ENCODE results near the gene STIMATE.
A peak's percentile ranks its signal among the peaks of the same experiment; 100 is the strongest.

The STIMATE gene

GRCh38 chr3:52897130-52898122, at the start of gene STIMATE:
TSS of gene STIMATE (minus strand) at chr3:52897548. CDS start at chr3:52897450, 98 bp downstream.
- DNase-seq: peak; percentile 28

- DNase-seq: no peak
Observed at GRCh38 chr3:52939600-52939999, 42.3 kb upstream of the STIMATE start.

GRCh38 chr3:52934630-52935530, 37.5 kb upstream of the STIMATE start:
- no peak for DNase-seq

- no peak for DNase-seq
Observed at GRCh38 chr3:52931889-52932288, 34.5 kb upstream of the STIMATE start.

GRCh38 chr3:52931328-52931727, 34.0 kb upstream of the STIMATE start:
- no peak for DNase-seq

- DNase-seq: no peak
Observed at GRCh38 chr3:52930748-52931147, 33.4 kb upstream of the STIMATE start.

- no peak for DNase-seq
Observed at GRCh38 chr3:52926554-52926953, 29.2 kb upstream of the STIMATE start.

- no peak for DNase-seq
Observed at GRCh38 chr3:52925405-52926313, 28.3 kb upstream of the STIMATE start.

GRCh38 chr3:52923963-52924362, 26.6 kb upstream of the STIMATE start:
- DNase-seq: no peak

GRCh38 chr3:52920841-52921240, 23.5 kb upstream of the STIMATE start:
- no peak for DNase-seq

- DNase-seq: no peak
Observed at GRCh38 chr3:52917044-52917443, 19.7 kb upstream of the STIMATE start.

GRCh38 chr3:52915294-52915693, 17.9 kb upstream of the STIMATE start:
- no peak for DNase-seq

- no peak for DNase-seq
Observed at GRCh38 chr3:52912885-52913731, 15.8 kb upstream of the STIMATE start.

GRCh38 chr3:52910823-52911222, 13.5 kb upstream of the STIMATE start:
- DNase-seq: no peak

- DNase-seq: no peak
Observed at GRCh38 chr3:52907497-52907896, 10.1 kb upstream of the STIMATE start.

GRCh38 chr3:52904552-52904951, 7.2 kb upstream of the STIMATE start:
- DNase-seq: no peak

GRCh38 chr3:52904000-52904399, 6.7 kb upstream of the STIMATE start:
- DNase-seq: no peak

GRCh38 chr3:52896613-52897012, 735 bp downstream of the STIMATE start:
- DNase-seq: no peak

GRCh38 chr3:52896151-52896550, 1.2 kb downstream of the STIMATE start:
- no peak for DNase-seq

GRCh38 chr3:52895418-52895817, 1.9 kb downstream of the STIMATE start:
- no peak for DNase-seq

- DNase-seq: no peak
Observed at GRCh38 chr3:52894756-52895155, 2.6 kb downstream of the STIMATE start.
